T-helper 9 cell (primary cell): Measurements from ENCODE around the gene ACTR10.
A peak's percentile ranks its signal among the peaks of the same experiment; 100 is the strongest.
"Not testable (repeated sequence)": the region's sequence is repeated elsewhere in the genome, so short reads cannot be mapped to it uniquely, and the experiment has no call there.

Experiments used
- DNase-seq: peaks from one replicate; pipeline ENCODE4 v3.0.0-alpha.2; 2020

The ACTR10 gene

GRCh38 chr14:58227096-58227819 is 27.3 kb downstream of the ACTR10 start:
- no peak for DNase-seq

DNA sequence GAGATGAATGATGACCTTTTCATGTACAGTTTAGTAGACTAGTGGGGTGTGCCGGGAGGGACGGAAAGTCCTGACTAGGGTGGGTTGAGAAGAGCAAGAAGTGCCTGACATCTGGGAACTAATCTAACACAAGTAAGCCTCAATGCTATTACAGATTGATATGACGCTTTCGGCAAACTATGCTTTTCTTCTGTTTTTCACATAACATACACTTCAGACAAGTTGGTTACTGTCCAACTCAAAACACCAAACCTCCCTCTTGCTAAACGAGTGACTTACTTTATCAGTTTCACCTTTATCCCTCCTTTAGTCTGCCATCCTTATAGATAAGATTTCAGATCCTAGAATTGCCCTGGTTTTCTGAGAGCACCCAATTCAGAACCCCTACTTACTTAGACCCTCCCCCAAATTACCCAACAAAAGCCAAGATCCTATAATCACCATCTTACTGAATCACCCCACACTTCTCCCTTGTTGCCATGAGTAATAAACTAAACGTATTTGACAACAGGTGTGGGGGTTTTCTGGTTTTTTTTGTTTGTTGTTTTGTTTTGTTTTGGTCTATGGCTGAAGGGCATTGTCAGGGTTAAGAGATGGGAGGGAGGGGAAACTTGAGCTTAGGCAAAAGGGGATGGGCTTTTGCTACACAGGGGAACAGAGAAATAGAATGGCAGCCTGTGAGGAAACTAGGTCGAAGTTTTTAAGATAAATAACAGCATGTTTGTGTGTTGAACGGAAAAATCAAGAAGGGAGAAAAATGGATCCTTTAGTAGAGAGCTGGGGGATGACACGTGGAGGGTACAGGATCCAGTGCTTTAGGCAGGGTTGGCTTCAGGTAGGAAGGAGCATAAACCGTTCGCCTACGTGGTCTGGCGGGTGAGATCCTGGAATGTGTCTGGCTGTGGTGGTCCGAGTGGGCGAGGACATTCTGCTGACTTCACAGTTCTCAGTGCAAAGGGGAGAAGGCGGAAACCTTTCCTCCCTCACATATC is 38.6 kb downstream of the ACTR10 start:
- DNase-seq, result no peak

DNA sequence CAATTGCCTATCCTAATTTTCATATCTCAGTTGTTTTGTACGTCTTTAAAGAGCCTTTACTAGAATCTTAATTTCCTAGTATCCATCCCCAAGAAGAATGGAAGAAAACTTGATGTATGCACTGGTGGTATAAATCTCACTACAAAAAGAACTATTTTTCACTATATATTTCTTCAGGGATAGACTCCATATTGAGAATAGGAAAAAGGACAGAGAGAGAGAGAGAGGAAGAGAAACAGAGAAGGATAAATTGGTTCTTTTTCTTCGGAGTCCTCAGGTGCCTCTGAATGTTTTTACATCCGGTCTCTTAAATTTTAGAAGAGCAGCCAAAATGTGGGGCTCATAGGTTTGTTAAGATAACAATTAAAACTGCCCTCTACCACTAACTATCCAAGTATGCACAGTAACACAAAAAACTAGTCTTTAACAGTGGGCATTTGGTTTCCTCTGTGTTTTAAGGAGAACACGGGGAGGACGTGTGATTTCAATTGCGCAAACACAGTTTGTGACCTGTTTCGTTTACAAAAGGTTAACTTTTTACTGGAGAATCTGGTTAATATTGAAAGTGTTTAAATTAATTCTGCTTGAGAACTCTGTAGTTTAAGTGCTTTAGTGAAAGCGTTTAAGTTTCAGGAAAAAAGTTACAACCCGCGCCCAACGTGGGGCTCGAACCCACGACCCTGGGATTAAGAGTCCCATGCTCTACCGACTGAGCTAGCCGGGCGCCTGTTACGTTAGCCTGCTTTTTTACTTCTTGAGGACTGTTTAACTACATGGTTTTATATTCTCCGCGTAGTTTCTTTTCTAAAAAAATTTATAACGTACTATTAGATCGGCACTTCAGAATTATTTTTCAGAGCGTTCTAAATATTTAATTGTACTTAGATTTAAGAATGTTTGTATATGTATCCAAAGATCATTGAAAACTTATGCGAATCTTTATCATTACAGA is 39.6 kb downstream of the ACTR10 start:
- peak; percentile 76 for DNase-seq

DNA sequence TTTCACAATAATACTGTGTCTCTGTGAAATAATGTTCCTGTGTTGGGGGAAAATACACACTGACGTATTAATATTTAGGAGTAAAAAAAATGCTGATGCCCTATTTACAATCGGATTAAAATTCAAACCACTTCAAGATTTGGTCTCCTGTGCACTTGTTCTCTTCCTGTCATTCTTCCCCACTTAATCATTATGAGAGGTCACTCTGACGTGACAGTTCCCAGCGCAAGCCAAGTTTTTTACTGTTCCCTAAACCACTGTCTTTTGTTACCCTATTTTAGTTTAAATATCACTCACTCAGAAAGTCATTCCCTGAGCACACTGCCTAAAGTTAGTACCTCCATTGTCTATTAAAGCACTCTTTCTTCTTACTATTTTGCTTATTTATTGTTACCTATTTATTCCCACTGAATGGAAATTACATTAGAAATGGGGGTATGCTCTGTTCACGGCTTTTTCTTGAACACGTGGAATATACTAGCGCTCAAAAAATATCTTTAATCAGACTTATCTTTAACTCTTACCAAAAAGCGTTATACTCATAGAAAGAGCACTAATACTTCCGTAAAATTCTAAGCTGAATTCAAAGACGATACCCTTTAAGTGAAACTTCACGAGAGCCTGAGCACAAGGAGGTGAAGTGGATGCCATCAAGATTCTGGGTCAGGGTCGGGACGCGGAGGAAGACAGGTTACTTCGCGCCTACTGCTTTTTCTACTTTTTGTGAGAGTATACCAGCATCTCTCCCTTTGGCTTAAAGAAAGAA is 44.0 kb downstream of the ACTR10 start:
- DNase-seq, result no peak

DNA sequence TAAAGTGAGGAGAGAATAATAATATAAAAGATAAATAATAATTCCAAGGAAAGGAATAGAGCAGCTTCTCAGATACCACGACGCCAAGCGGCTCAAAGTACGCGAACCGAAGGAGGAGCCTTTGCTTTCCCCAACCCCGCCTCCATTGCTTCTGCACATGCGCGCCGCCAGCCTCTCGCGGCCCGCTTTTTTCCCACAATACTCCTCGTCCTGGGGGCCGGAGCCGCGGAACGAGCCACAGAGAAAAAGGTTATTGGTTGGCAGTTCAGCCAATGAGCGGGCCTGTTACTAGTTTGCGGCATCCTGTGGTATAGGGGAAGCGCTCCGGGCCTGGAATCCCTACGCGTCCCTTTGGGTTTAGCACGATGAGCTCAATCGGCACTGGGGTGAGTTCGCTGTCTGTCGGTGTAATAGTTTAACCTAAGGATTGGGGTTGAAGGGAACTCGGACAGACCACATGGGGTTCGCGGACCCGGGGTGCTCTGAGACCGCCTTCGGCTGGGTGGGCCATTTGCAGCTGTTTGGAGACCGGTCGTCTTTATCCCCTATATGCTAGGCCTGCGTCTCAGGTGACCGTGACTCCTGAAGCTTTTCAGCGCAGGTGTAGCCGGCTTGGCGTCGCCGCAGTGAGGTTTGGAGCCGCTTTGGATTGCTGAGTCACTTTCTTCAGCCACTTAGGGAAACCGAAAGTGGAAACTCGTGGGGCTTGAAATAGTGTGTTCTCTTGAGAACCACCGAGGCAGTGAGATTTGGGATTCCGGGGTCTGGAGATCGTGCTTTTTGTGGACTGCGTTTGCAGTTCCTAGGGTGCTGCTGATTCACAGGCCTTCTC is 44.8 kb downstream of the ACTR10 start, which contains the start of gene PSMA3:
PSMA3 (plus strand) TSS at position 288 of the 832 bp plus-strand sequence; CDS start at position 366, 78 bp downstream.
- peak; percentile 95 for DNase-seq

GRCh38 chr14:58245562-58245961 is 45.6 kb downstream of the ACTR10 start:
- DNase-seq, result no peak

GRCh38 chr14:58249611-58250010 is 49.7 kb downstream of the ACTR10 start:
- DNase-seq, result no peak

DNA sequence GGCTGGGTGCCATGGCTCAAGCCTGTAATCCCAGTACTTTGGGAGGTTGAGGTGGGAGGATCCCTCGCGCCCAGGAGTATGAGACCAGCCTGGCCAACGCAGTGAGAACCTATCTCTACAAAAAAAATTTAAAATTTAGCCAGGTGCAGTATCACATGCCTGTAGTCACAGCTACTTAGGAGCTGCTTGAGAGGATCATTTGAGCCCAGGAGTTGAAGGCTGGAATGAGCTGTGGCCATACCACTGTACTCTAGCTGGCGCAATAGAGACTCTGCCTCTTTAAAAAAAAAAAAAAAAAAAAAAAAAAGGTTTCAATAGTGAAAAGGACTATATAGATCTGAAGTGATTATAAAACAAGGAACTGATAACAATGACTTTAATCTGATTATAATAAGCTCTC is 58.2 kb downstream of the ACTR10 start:
- no peak for DNase-seq

DNA sequence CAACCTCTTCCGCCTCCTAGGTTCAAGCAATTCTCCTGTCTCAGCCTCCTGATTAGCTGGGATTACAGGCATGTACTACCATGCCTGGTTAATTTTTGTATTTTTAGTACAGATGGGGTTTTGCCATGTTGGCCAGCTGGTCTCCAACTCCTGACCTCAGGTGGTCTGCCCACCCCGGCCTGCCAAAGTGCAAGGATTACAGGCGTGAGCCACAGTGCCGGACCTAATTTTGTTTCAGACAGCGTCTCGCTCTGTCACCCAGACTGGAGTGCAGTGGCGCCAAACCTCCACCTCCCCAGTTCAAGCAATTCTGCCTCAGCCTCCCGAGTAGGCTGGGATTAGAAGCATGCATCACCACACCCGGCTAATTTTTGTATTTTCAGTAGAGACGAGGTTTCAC is 62.1 kb downstream of the ACTR10 start:
- not testable (repeated sequence) for DNase-seq

- no peak for DNase-seq
Observed at GRCh38 chr14:58265401-58265800, 65.5 kb downstream of the ACTR10 start.

DNA sequence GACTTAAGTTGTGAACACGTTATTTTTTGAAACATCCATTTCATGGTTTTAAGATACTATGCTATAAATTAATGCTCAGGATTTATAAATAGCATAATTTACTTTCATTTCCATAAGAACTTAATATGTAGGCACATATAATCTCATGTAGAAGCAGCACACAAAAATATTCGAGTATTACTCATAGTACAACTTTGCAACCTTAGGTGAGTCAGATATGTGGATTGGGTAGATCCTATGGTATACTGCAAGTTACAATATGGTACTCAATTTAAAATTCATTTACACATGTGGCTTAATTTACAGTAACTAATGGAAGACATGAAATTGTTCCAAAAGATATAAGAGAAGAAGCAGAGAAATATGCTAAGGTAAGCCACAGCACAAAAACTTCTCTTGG is 70.7 kb downstream of the ACTR10 start:
- no peak for DNase-seq

- DNase-seq, result no peak
Observed at GRCh38 chr14:58272588-58273372, 72.8 kb downstream of the ACTR10 start.

- no peak for DNase-seq
Observed at GRCh38 chr14:58274881-58275280, 74.9 kb downstream of the ACTR10 start.

- no peak for DNase-seq
Observed at GRCh38 chr14:58275527-58276190, 75.7 kb downstream of the ACTR10 start.

GRCh38 chr14:58276208-58276607 is 76.3 kb downstream of the ACTR10 start:
- DNase-seq, result no peak

- no peak for DNase-seq
Observed at GRCh38 chr14:58278177-58278576, 78.2 kb downstream of the ACTR10 start.

DNA sequence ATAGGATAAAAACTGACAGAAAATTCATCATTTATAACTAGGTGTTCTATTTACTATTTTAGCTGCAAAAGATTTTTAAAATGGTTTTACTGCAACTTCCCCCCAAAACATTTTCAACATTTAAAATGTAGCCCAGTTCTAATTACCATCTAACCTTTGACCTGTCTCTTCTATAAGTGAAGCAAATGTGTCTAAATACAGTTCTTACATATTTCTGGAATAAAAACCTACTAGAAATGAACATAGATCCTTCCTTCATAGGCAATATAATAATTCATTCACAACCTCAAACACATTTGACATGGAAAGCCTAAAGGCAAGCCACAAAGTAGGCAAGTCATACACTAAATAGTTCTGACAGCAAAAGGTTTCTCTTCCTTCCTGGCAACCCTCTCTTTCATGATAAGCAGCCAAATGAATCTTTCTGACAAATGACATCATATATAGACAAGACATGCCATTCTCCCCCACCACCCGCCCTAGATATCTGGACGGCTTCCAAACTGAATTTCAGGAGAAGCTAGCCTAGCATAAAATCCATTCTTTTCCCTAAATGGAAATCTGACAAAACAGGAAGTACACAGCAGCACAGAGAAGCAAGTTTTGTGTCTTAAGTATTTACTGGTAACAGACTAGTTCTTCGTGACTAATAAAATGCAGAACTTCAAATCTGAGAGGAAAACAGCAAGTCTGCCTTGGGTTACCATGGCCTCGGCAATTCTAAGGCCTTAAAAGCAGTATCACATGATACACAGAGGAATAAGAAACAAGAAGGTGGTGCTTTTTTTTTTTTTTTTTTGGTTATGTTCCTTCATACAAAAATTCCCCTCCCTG is 81.2 kb downstream of the ACTR10 start:
- DNase-seq, result no peak

DNA sequence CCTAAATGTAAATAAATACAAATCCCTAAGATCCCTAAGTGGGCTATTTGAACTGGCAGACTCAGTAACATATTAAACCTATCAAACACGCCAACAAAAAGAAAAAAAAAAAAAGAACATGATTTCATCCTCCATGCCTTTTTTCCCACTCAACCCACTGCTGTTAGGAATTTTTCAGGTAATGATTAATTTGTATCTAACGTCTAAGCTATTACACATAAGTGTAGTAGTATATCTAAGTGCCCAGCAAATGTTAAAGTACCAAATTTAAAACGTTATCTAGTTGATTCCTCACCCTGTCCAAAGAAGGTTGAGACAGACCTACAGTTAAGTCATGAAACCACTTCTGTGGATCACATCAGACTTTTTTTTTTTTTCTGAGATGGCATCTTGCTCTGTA is 82.0 kb downstream of the ACTR10 start:
- DNase-seq, result no peak
